GM12878 (cell line): ENCODE measurements around the gene RCE1. TPM values are rescaled to one million over a fixed set of nuclear protein-coding genes. Genes with fewer than 3 reads are reported as not detected.

Source experiments
- ATAC-seq: fragments of 200-7000 bp; cut with Tn5 transposase; 3 replicates; pipeline ENCODE4 v1.9.1; 2020; ENCODE audit warnings: mild to moderate bottlenecking, moderate library complexity
- BruUV-seq: library from RNA; stranded (reverse); fragments of 400-500 nt; replicated peaks from 2 replicates; lab custom pipeline; 2021; lab: Mats Ljungman, UMichigan
- CTCF ChIA-PET: fragments of 300-600 bp; sonication (Branson Sonifier 250); formaldehyde crosslinking; extraction: SDS; loops from one replicate; lab custom pipeline; 2021; ENCODE audit warnings: inconsistent platforms; lab: Yijun Ruan, JAX
- POLR2A ChIA-PET: fragments of 350-600 bp; formaldehyde crosslinking; extraction: SDS; loops from one replicate; lab custom pipeline; 2021; ENCODE audit warnings: inconsistent platforms; lab: Charles Lee
- RAD21 ChIA-PET: fragments of 300-600 bp; sonication (Branson Sonifier 250); formaldehyde crosslinking; loops from one replicate; lab custom pipeline; 2023; ENCODE audit warnings: antibody characterized with exemption; ENCODE audit not compliant: unreplicated experiment; lab: Charles Lee
- SMC1A ChIA-PET: fragments of 300-600 bp; sonication (Branson Sonifier 250); formaldehyde crosslinking; loops from one replicate; lab custom pipeline; 2023; ENCODE audit not compliant: unreplicated experiment, uncharacterized antibody; lab: Charles Lee
- DNase-seq: peaks from one replicate; pipeline ENCODE4 v3.0.0-alpha.2; 2011; ENCODE audit warnings: low read depth, low spot score
- FAIRE-seq: peaks from 3 replicates; lab custom pipeline; 2011; peaks lifted over from hg19 to GRCh38; lab: Jason Lieb, UNC
- H2AFZ ChIP-seq: 2 replicates; pipeline ENCODE4 v1.6.0; 2011; ENCODE audit warnings: low read depth, low read length, control low read depth; ENCODE audit not compliant: control insufficient read depth
- H3K27ac ChIP-seq: 2 replicates; pipeline ENCODE4 v1.5.1; 2011; ENCODE audit warnings: control low read depth; ENCODE audit not compliant: control insufficient read depth, insufficient read depth
- H3K27me3 ChIP-seq, 2 experiments: replicated peaks in 1 of 2; 2 replicates each; pipeline versions ENCODE4 v1.6.0 to v1.6.1; 2011; ENCODE audit warnings: low read length in 1 of 2; ENCODE audit not compliant: control insufficient read depth in 2 of 2, insufficient read depth in 2 of 2
- H3K36me3 ChIP-seq, 2 experiments: 2 replicates each; pipeline ENCODE4 v1.5.1; 2011; ENCODE audit warnings: low read length in 1 of 2; ENCODE audit not compliant: control insufficient read depth in 2 of 2, insufficient read depth in 2 of 2
- H3K4me1 ChIP-seq: 2 replicates; pipeline ENCODE4 v1.6.1; 2011; ENCODE audit warnings: mild to moderate bottlenecking, low read length, moderate library complexity, mixed read lengths; ENCODE audit not compliant: control insufficient read depth, insufficient read depth
- H3K4me2 ChIP-seq: 2 replicates; pipeline ENCODE4 v1.6.0; 2011; ENCODE audit warnings: control low read depth; ENCODE audit not compliant: control insufficient read depth, insufficient read depth
- H3K4me3 ChIP-seq: fragments of 200-600 bp; sonication (generic); 2 replicates; pipeline ENCODE4 v1.5.1; 2016
- H3K79me2 ChIP-seq: 2 replicates; pipeline ENCODE4 v1.6.0; 2011; ENCODE audit warnings: low read length; ENCODE audit not compliant: control insufficient read depth, insufficient read depth
- H3K9ac ChIP-seq: 2 replicates; pipeline ENCODE4 v1.8.0; 2011; ENCODE audit warnings: low read length, control low read depth, mixed read lengths; ENCODE audit not compliant: control insufficient read depth, insufficient read depth
- H3K9me3 ChIP-seq: replicated peaks from 3 replicates; pipeline ENCODE4 v1.5.1; 2011; ENCODE audit warnings: mild to moderate bottlenecking, low read length; ENCODE audit not compliant: control insufficient read depth, insufficient read depth
- H4K20me1 ChIP-seq: 2 replicates; pipeline ENCODE4 v1.6.0; 2011; ENCODE audit not compliant: control insufficient read depth, insufficient read depth
- ATF7 ChIP-seq: fragments of 450-650 bp; IDR thresholded peaks from 2 replicates; pipeline ENCODE4 v1.6.1; 2016; ENCODE audit warnings: low read depth, mild to moderate bottlenecking
- BCL11A ChIP-seq: IDR thresholded peaks from 2 replicates; pipeline ENCODE4 v1.6.1; 2011; ENCODE audit warnings: low read depth, low read length
- CHD4 ChIP-seq: fragments of 200-600 bp; sonication (generic); IDR thresholded peaks from 2 replicates; pipeline ENCODE4 v1.6.1; 2016; ENCODE audit warnings: mild to moderate bottlenecking
- GABPA ChIP-seq: IDR thresholded peaks from 2 replicates; pipeline ENCODE4 v1.6.1; 2014; ENCODE audit warnings: antibody characterized with exemption, low read depth, mild to moderate bottlenecking, inconsistent platforms
- HDGF ChIP-seq: fragments of 450-650 bp; IDR thresholded peaks from 2 replicates; pipeline ENCODE4 v1.6.1; 2016; ENCODE audit warnings: antibody characterized with exemption
- STAT3 ChIP-seq: IDR thresholded peaks from 2 replicates; pipeline ENCODE4 v1.6.1; 2011; ENCODE audit warnings: low read depth, low read length, improper control_type of control experiment
- WGBS: methylation state at CpG from one replicate; pipeline ENCODE4 v1.1.6; 2016; ENCODE audit warnings: low lambda C conversion rate; ENCODE audit not compliant: insufficient replicate concordance, insufficient coverage; ENCODE audit errors: missing lambda C conversion rate; 5-methylcytosine and 5-hydroxymethylcytosine counted together
- in situ Hi-C: fragments of 300-500 bp; cut with MboI; formaldehyde crosslinking; loops from 9 replicates; pipeline ENCODE4 v1.14.3; 2018; ENCODE audit warnings: mixed read lengths
- intact Hi-C: fragments of 100-400 bp; cut with micrococcal nuclease; formaldehyde crosslinking; loops from one replicate; pipeline ENCODE4 v1.14.2; 2022; ENCODE audit not compliant: unreplicated experiment
- polyA plus RNA-seq, 11 experiments: library from polyadenylated mRNA; depleted of rRNA in 4 of 11; unstranded in 6 of 11; stranded (reverse) in 5 of 11; fragments of >200 nt; fragmentation: Nextera tagmentation in 4 of 11; fragmentation: Illumina TruSeq in 1 of 11; extraction: Ambion mirVana in 4 of 11; extraction: Trizol in 1 of 11; gene quantifications; 1 replicate in 1 of 11; 2 replicates in 10 of 11; pipeline versions ENCODE4 v1.2.1 to v1.2.3, GENCODE V29; 2011 to 2016; ENCODE audit warnings: inconsistent platforms in 2 of 11, missing spikeins in 2 of 11, low read depth in 1 of 11
- total RNA-seq, 4 experiments: library from RNA; depleted of rRNA in 3 of 4; stranded (reverse); fragments of >200 nt in 3 of 4; fragmentation: Illumina TruSeq in 1 of 4; extraction: Trizol in 1 of 4; gene quantifications; 2 replicates each; pipeline versions ENCODE4 v1.2.1 to v1.2.3, GENCODE V29; 2013 to 2021
- TF ChIP-seq, protein P1 (sequence below): fragments of 450-650 bp; IDR thresholded peaks from 2 replicates; pipeline ENCODE4 v1.6.1; 2017; ENCODE audit warnings: low read depth, mild to moderate bottlenecking, moderate library complexity

The RCE1 gene
- total and polyA plus RNA-seq, 10 of the 15 experiments (the other 5 are each of a cell fraction or from before 2014, with no cell fraction given), result 0.79 to 32.9 (median 16.4) TPM

DNA sequence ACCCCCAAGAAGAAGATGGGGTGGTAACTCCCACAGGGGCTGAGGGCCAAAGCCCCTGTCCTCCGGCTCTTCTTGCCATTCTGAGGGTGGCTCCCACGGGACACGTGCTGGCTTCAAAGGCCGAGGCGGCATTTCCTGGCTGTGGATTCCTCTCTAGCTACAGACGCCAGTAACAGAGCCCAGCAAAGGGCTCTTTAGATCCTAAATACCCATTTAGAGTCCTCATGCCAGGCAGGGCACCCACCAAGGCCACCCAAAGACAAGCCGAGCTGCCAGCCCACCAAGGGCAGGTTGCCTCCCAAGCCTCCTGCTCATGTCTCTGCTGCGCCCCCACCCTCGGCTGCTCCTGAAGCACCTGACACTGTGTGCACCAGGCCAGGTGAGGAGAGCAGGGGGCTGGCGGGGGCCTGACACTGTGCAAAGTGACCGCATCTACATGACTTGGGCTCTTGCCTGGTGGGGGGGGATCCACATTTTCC is 19.4 kb downstream of the RCE1 start:
- DNase-seq, result no peak
- no peaks in the 10 kb centered on the region for H3K36me3 ChIP-seq
- WGBS, result 55% methylated on average over 11 of the region's 11 CpGs
- no peak for FAIRE-seq
- no peaks in the 10 kb centered on the region for H4K20me1 ChIP-seq
- ChIA-PET RAD21 (no interaction called here), SMC1A (no interaction called here), CTCF (no interaction called here), POLR2A (no interaction called here)
- H3K9ac ChIP-seq, result no peak overlapping the region
- no peaks in the 10 kb centered on the region for H3K4me1 ChIP-seq
- in situ Hi-C loops, result no loop called here
- no peak overlapping the region for H3K4me2 ChIP-seq
- no peak overlapping the region for H3K27ac ChIP-seq
- BruUV-seq, result no TSS peak
- H3K79me2 ChIP-seq, result peaks cover 3% of the 10 kb centered on the region
- H3K9me3 ChIP-seq, result no peaks in the 10 kb centered on the region
- no peaks in the 10 kb centered on the region for H3K27me3 ChIP-seq
- intact Hi-C loops, result no loop called here
- H2AFZ ChIP-seq, result no peak overlapping the region
- no peak overlapping the region for H3K4me3 ChIP-seq
- no peak for TF ChIP-seq GABPA
- TF ChIP-seq, all 136 proteins: peak for 0
- no peak for ATAC-seq

DNA sequence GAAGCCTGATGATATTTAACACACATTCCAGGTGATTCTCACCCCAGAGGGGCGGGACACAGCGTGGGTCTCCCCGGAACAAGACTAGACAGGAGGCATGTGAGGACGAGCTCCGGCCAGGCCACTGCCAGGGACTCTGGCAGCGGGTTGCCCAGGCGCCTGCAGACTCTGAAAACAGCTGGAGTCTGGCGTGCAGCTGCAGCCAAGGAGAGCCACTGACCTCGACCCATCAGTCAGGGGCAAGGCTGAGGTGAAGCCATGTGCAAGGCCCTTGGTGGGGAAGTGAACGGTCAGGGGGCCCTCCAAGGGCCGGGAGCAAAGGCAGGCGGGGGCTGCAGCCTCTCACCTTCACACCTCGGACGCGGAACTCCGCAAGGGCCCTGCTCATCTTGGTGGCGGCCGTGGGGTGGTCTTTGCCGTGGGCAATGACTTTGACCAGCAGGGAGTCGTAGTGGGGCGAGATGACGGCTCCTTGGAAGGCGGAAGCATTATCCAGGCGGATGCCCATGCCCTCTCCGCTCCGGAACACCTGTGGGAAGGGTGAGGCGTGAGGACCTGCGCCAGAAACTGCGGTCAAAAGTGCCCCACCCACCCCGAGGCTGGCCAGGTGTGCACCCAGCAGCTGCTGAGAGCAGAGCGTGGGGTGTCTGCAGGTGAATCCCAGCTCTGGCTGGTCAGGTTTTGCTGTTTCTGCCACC is 20.3 kb downstream of the RCE1 start:
- intact Hi-C loops, result no loop called here
- H3K4me1 ChIP-seq, result peaks cover 3% of the 10 kb centered on the region
- ATAC-seq, result no peak
- CTCF ChIA-PET, result no interaction called here
- H4K20me1 ChIP-seq, result no peaks in the 10 kb centered on the region
- FAIRE-seq, result no peak
- H3K27ac ChIP-seq, result no peak overlapping the region
- no peaks in the 10 kb centered on the region for H3K36me3 ChIP-seq
- no peak overlapping the region for H3K4me3 ChIP-seq
- 75% methylated on average over 30 of the region's 31 CpGs for WGBS
- POLR2A ChIA-PET, result no interaction called here
- H3K79me2 ChIP-seq, result no peaks in the 10 kb centered on the region
- RAD21 ChIA-PET, result no interaction called here
- in situ Hi-C loops, result no loop called here
- TF ChIP-seq ATF7 (no peak), HDGF (no peak), CHD4 (no peak), STAT3 (no peak), BCL11A (no peak)
- TF ChIP-seq, protein P1, sequence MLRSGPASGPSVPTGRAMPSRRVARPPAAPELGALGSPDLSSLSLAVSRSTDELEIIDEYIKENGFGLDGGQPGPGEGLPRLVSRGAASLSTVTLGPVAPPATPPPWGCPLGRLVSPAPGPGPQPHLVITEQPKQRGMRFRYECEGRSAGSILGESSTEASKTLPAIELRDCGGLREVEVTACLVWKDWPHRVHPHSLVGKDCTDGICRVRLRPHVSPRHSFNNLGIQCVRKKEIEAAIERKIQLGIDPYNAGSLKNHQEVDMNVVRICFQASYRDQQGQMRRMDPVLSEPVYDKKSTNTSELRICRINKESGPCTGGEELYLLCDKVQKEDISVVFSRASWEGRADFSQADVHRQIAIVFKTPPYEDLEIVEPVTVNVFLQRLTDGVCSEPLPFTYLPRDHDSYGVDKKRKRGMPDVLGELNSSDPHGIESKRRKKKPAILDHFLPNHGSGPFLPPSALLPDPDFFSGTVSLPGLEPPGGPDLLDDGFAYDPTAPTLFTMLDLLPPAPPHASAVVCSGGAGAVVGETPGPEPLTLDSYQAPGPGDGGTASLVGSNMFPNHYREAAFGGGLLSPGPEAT, result no peak
- DNase-seq, result no peak
- no peak overlapping the region for H3K4me2 ChIP-seq
- SMC1A ChIA-PET, result no interaction called here
- H3K27me3 ChIP-seq, result no peaks in the 10 kb centered on the region
- no peak overlapping the region for H2AFZ ChIP-seq
- BruUV-seq, result no TSS peak
- H3K9me3 ChIP-seq, result no peaks in the 10 kb centered on the region
- H3K9ac ChIP-seq, result no peak overlapping the region
